IMR-90 (cell line): ENCODE data around the gene EEIG2. TPM values are rescaled to one million over a fixed set of nuclear protein-coding genes. Genes with fewer than 3 reads are reported as not detected.

Experiments
- ATAC-seq: fragments of 200-7000 bp; cut with Tn5 transposase; 2 replicates; pipeline ENCODE4 v1.9.1; 2020; ENCODE audit warnings: low read depth, mild to moderate bottlenecking, moderate library complexity
- BruUV-seq: library from RNA; stranded (reverse); fragments of 400-500 nt; replicated peaks from 2 replicates; lab custom pipeline; 2021; lab: Mats Ljungman, UMichigan
- CTCF ChIA-PET: fragments of 300-600 bp; formaldehyde crosslinking; extraction: SDS; loops from one replicate; lab custom pipeline; 2021; ENCODE audit warnings: antibody characterized with exemption; lab: Yijun Ruan, JAX
- POLR2A ChIA-PET: fragments of 300-600 bp; sonication (Branson Sonifier 250); formaldehyde crosslinking; loops from one replicate; lab custom pipeline; 2022; ENCODE audit warnings: antibody characterized with exemption; ENCODE audit not compliant: unreplicated experiment; lab: Charles Lee
- DNase-seq: peaks from one replicate; pipeline ENCODE4 v3.0.0; 2013
- H2AFZ ChIP-seq: replicated peaks from 2 replicates; pipeline ENCODE3; 2013; ENCODE audit warnings: low read length, mild to moderate bottlenecking; ENCODE audit not compliant: poor library complexity
- H2AK5ac ChIP-seq: 2 replicates; pipeline ENCODE4 v1.6.1; 2013; ENCODE audit warnings: low read depth, low read length, inconsistent platforms
- H2AK9ac ChIP-seq: replicated peaks from 2 replicates; pipeline ENCODE3; 2013; ENCODE audit warnings: mild to moderate bottlenecking, low read depth, low read length, moderate library complexity; ENCODE audit not compliant: poor library complexity
- H2BK120ac ChIP-seq: 2 replicates; pipeline ENCODE4 v1.6.1; 2013; ENCODE audit warnings: low read depth, low read length, inconsistent platforms
- H2BK15ac ChIP-seq: 3 replicates; pipeline ENCODE4 v1.6.1; 2013; ENCODE audit warnings: low read depth, low read length, inconsistent platforms
- H2BK20ac ChIP-seq: 2 replicates; pipeline ENCODE4 v1.6.1; 2013; ENCODE audit warnings: low read depth, mild to moderate bottlenecking, inconsistent platforms, low read length, moderate library complexity
- H2BK5ac ChIP-seq: 2 replicates; pipeline ENCODE4 v1.6.1; 2013; ENCODE audit warnings: mild to moderate bottlenecking, low read depth, low read length, inconsistent platforms; ENCODE audit not compliant: poor library complexity, severe bottlenecking
- H3K14ac ChIP-seq: replicated peaks from 2 replicates; pipeline ENCODE4 v1.6.1; 2013; ENCODE audit warnings: low read depth, low read length, inconsistent platforms
- H3K18ac ChIP-seq: 2 replicates; pipeline ENCODE4 v1.6.1; 2013; ENCODE audit warnings: low read depth, low read length, control low read depth
- H3K23ac ChIP-seq: 2 replicates; pipeline ENCODE4 v1.6.1; 2013; ENCODE audit warnings: low read depth, low read length, inconsistent platforms
- H3K27ac ChIP-seq: 2 replicates; pipeline ENCODE4 v1.5.1; 2013; ENCODE audit warnings: mild to moderate bottlenecking, control low read depth, low read length; ENCODE audit not compliant: insufficient read depth
- H3K27me3 ChIP-seq: 2 replicates; pipeline ENCODE4 v1.6.1; 2013; ENCODE audit warnings: low read length; ENCODE audit not compliant: control insufficient read depth, insufficient read depth
- H3K36me3 ChIP-seq: 2 replicates; pipeline ENCODE4 v1.6.1; 2013; ENCODE audit warnings: low read length, mixed read lengths; ENCODE audit not compliant: control insufficient read depth, insufficient read depth
- H3K4ac ChIP-seq: 2 replicates; pipeline ENCODE4 v1.6.1; 2013; ENCODE audit warnings: low read depth, low read length, inconsistent platforms
- H3K4me1 ChIP-seq: 2 replicates; pipeline ENCODE4 v1.6.1; 2013; ENCODE audit warnings: low read length, mixed read lengths; ENCODE audit not compliant: control insufficient read depth, insufficient read depth
- H3K4me2 ChIP-seq: 2 replicates; pipeline ENCODE4 v1.6.1; 2013; ENCODE audit warnings: low read depth, mild to moderate bottlenecking, control low read depth, low read length, moderate library complexity
- H3K4me3 ChIP-seq: 2 replicates; pipeline ENCODE4 v1.5.1; 2013; ENCODE audit warnings: low read depth, mild to moderate bottlenecking, control low read depth, low read length, moderate library complexity; ENCODE audit not compliant: insufficient read depth
- H3K56ac ChIP-seq: 2 replicates; pipeline ENCODE4 v1.6.1; 2013; ENCODE audit warnings: low read length, inconsistent platforms; ENCODE audit not compliant: insufficient read depth; ENCODE audit errors: extremely low read depth
- H3K79me1 ChIP-seq, 2 experiments: 2 replicates each; pipeline ENCODE4 v1.6.1; 2013; ENCODE audit warnings: low read length in 2 of 2, inconsistent platforms in 1 of 2, low read depth in 1 of 2
- H3K9ac ChIP-seq: 2 replicates; pipeline ENCODE4 v1.6.1; 2013; ENCODE audit warnings: low read depth, low read length, control low read depth
- H3K9me1 ChIP-seq: 2 replicates; pipeline ENCODE4 v1.6.1; 2013; ENCODE audit warnings: low read length, inconsistent platforms; ENCODE audit not compliant: insufficient read depth
- H3K9me3 ChIP-seq: 2 replicates; pipeline ENCODE4 v1.6.1; 2013; ENCODE audit warnings: low read length; ENCODE audit not compliant: control insufficient read depth, insufficient read depth
- H4K20me1 ChIP-seq: 2 replicates; pipeline ENCODE4 v1.6.1; 2013; ENCODE audit warnings: low read length, inconsistent platforms; ENCODE audit not compliant: insufficient read depth
- H4K5ac ChIP-seq: 2 replicates; pipeline ENCODE4 v1.6.1; 2013; ENCODE audit warnings: mild to moderate bottlenecking, low read depth, low read length, control low read depth
- H4K8ac ChIP-seq, 2 experiments: 2 replicates each; pipeline ENCODE4 v1.6.1; 2013; ENCODE audit warnings: low read depth in 2 of 2, low read length in 2 of 2, control low read depth in 1 of 2, inconsistent platforms in 1 of 2
- H4K91ac ChIP-seq: 2 replicates; pipeline ENCODE4 v1.6.1; 2013; ENCODE audit warnings: low read depth, low read length, inconsistent platforms; ENCODE audit not compliant: insufficient read depth
- BHLHE40 ChIP-seq: fragments of 150-350 bp; IDR thresholded peaks from 2 replicates; pipeline ENCODE4 v1.6.1; 2016; ENCODE audit warnings: mild to moderate bottlenecking, low read depth, low read length
- CEBPB ChIP-seq: IDR thresholded peaks from 2 replicates; pipeline ENCODE4 v1.6.1; 2012; ENCODE audit warnings: low read depth, low read length, improper control_type of control experiment
- CHD1 ChIP-seq: IDR thresholded peaks from 2 replicates; pipeline ENCODE4 v1.6.1; 2012; ENCODE audit warnings: low read depth, low read length, improper control_type of control experiment
- CTCF ChIP-seq: conservative IDR thresholded peaks from 2 replicates; pipeline ENCODE4 v1.5.1; 2012; ENCODE audit warnings: mild to moderate bottlenecking, low read depth, low read length, improper control_type of control experiment
- ELK1 ChIP-seq: fragments of 150-350 bp; IDR thresholded peaks from 2 replicates; pipeline ENCODE4 v1.6.1; 2016; ENCODE audit warnings: low read depth, mild to moderate bottlenecking, low read length, moderate library complexity, borderline replicate concordance
- FOS ChIP-seq: fragments of 150-350 bp; IDR thresholded peaks from 2 replicates; pipeline ENCODE4 v1.6.1; 2016; ENCODE audit warnings: low read depth, low read length
- MAFK ChIP-seq: IDR thresholded peaks from 2 replicates; pipeline ENCODE4 v1.6.1; 2012; ENCODE audit warnings: low read depth, low read length, improper control_type of control experiment
- MAZ ChIP-seq: IDR thresholded peaks from 2 replicates; pipeline ENCODE4 v1.6.1; 2012; ENCODE audit warnings: low read depth, mild to moderate bottlenecking, low read length, improper control_type of control experiment, moderate library complexity, borderline replicate concordance
- MXI1 ChIP-seq: IDR thresholded peaks from 2 replicates; pipeline ENCODE4 v1.6.1; 2012; ENCODE audit warnings: low read depth, mild to moderate bottlenecking, low read length, moderate library complexity, borderline replicate concordance
- NFE2L2 ChIP-seq: fragments of 150-350 bp; IDR thresholded peaks from 2 replicates; pipeline ENCODE4 v1.6.1; 2016; ENCODE audit warnings: low read depth, mild to moderate bottlenecking, low read length
- POLR2A ChIP-seq: IDR thresholded peaks from 2 replicates; pipeline ENCODE4 v1.6.1; 2012; ENCODE audit warnings: mild to moderate bottlenecking, low read depth, low read length
- RAD21 ChIP-seq: IDR thresholded peaks from 2 replicates; pipeline ENCODE4 v1.6.1; 2012; ENCODE audit warnings: low read length, improper control_type of control experiment
- RCOR1 ChIP-seq: IDR thresholded peaks from 2 replicates; pipeline ENCODE4 v1.6.1; 2012; ENCODE audit warnings: mild to moderate bottlenecking, low read length, improper control_type of control experiment; ENCODE audit not compliant: insufficient replicate concordance
- RFX5 ChIP-seq: IDR thresholded peaks from 2 replicates; pipeline ENCODE4 v1.8.0; 2012; ENCODE audit warnings: low read depth, mild to moderate bottlenecking, low read length, moderate library complexity
- SMC3 ChIP-seq: fragments of 150-350 bp; IDR thresholded peaks from 2 replicates; pipeline ENCODE4 v1.6.1; 2016; ENCODE audit warnings: low read depth, mild to moderate bottlenecking, antibody characterized with exemption, low read length, moderate library complexity
- USF2 ChIP-seq: fragments of 150-350 bp; IDR thresholded peaks from 2 replicates; pipeline ENCODE4 v1.6.1; 2017; ENCODE audit warnings: mild to moderate bottlenecking, antibody characterized with exemption, low read length, low read depth
- WGBS, 2 experiments: methylation state at CpG; one replicate each; pipeline versions ENCODE4 v1.1.5 to v1.1.7; 2013; ENCODE audit warnings: missing lambda C conversion rate in 2 of 2; ENCODE audit not compliant: insufficient read length in 1 of 2; ENCODE audit errors: extremely low coverage in 2 of 2; 5-methylcytosine and 5-hydroxymethylcytosine counted together
- dilution Hi-C: fragments of 300-500 bp; cut with HindIII; formaldehyde crosslinking; loops from one replicate; pipeline ENCODE4 v1.14.3; 2018; ENCODE audit warnings: low sequenced_read_pairs; ENCODE audit not compliant: unreplicated experiment
- in situ Hi-C: fragments of 300-500 bp; cut with MboI; formaldehyde crosslinking; loops from 3 replicates; pipeline ENCODE4 v1.14.3; 2019; ENCODE audit warnings: low sequenced_read_pairs, inconsistent platforms, mixed read lengths
- intact Hi-C: fragments of 100-400 bp; cut with micrococcal nuclease; formaldehyde crosslinking; loops from 2 replicates; pipeline ENCODE4 v1.10.0; 2022
- polyA plus RNA-seq, 3 experiments: library from polyadenylated mRNA; depleted of rRNA; stranded (reverse); fragments of >200 nt; gene quantifications; 2 replicates each; pipeline ENCODE4 v1.2.3, GENCODE V29; 2012; ENCODE audit warnings: low replicate concordance in 1 of 3
- total RNA-seq: library from RNA; depleted of rRNA; stranded (reverse); fragments of >200 nt; gene quantifications from 2 replicates; pipeline ENCODE4 v1.2.3, GENCODE V29; 2012

EEIG2 gene
- total and polyA plus RNA-seq, 2 of the 4 experiments (the other 2 are of a cell fraction), result 1.7 to 4.8 TPM

- Histone ChIP-seq H2AFZ (no peak overlapping the region), H3K9me3 (no peaks in the 10 kb centered on the region), H2BK120ac (peak overlapping the region; percentile 71), H4K5ac (no peak overlapping the region), H4K91ac (peak overlapping the region; percentile 31; the same call in 1 of the 2 replicates), H3K36me3 (no peaks in the 10 kb centered on the region), H2BK20ac (peak overlapping the region; percentile 50; the same call in 1 of the 2 replicates), H3K23ac (peak overlapping the region; percentile 18; the same call in 1 of the 2 replicates), H3K4me3 (no peak overlapping the region), H2AK9ac (no peak overlapping the region), H3K4me1 (peaks cover 10% of the 10 kb centered on the region), H4K8ac (peak overlapping the region in 1 of 2 experiments; percentile 76; a peak in 2 of 4 replicates), H3K27ac (peak overlapping the region; percentile 55; the same call in 1 of the 2 replicates), H3K9ac (no peak overlapping the region), H2BK5ac (peak overlapping the region; percentile 74), H3K14ac (peak overlapping the region; percentile 85), H3K18ac (peak overlapping the region; percentile 66; the same call in 1 of the 2 replicates), H3K27me3 (no peaks in the 10 kb centered on the region), H2AK5ac (peak overlapping the region; percentile 80), H4K20me1 (no peaks in the 10 kb centered on the region), H2BK15ac (peak overlapping the region; percentile 88; the same call in 2 of the 3 replicates), H3K56ac (no peak overlapping the region), H3K79me1 (peaks cover 17 to 28% of the 10 kb centered on the region in 2 experiments; a peak in 3 of 4 replicates), H3K9me1 (peaks cover 10% of the 10 kb centered on the region), H3K4me2 (peak overlapping the region; percentile 32), H3K4ac (peak overlapping the region; percentile 69; the same call in 1 of the 2 replicates)
- peak; percentile 28; the same call in 1 of the 2 replicates for ATAC-seq
- BruUV-seq, result no TSS peak
- in situ Hi-C loops (no loop called here), intact Hi-C loops (no loop called here), dilution Hi-C loops (no loop called here)
- peak; percentile 17 for DNase-seq
- TF ChIP-seq RFX5 (no peak), USF2 (no peak), BHLHE40 (no peak), RAD21 (no peak), CTCF (no peak), MAFK (no peak), CEBPB (no peak), MXI1 (no peak), CHD1 (no peak), SMC3 (no peak), RCOR1 (no peak), NFE2L2 (no peak), FOS (no peak), ELK1 (no peak), POLR2A (no peak), MAZ (no peak)
- ChIA-PET POLR2A (no interaction called here), CTCF (no interaction called here)
- no CpG with 5 or more reads among the region's 2 CpGs for WGBS, 2 experiments
Measured at GRCh38 chr1:108590441-108590840, 30.5 kb downstream of the EEIG2 start.
